Astrocyte (in vitro differentiated cells and primary cell): Measurements from ENCODE around the gene ARSG. TPM values are rescaled to one million over a fixed set of nuclear protein-coding genes. Genes with fewer than 3 reads are reported as not detected.

Experiments
- DNase-seq: peaks from one replicate; pipeline ENCODE4 v3.0.0-alpha.2; 2010; ENCODE audit warnings: low read depth
- FAIRE-seq: peaks from 2 replicates; lab custom pipeline; 2011; peaks lifted over from hg19 to GRCh38; lab: Jason Lieb, UNC
- H2AFZ ChIP-seq: 2 replicates; pipeline ENCODE4 v1.6.0; 2012; ENCODE audit warnings: low read depth, low read length, inconsistent platforms
- H3K27ac ChIP-seq: 2 replicates; pipeline ENCODE4 v1.5.1; 2011; ENCODE audit warnings: low read depth, low read length, inconsistent platforms
- H3K27me3 ChIP-seq: 2 replicates; pipeline ENCODE4 v1.6.0; 2011; ENCODE audit warnings: low read length, inconsistent platforms; ENCODE audit not compliant: insufficient read depth
- H3K36me3 ChIP-seq: 2 replicates; pipeline ENCODE4 v1.5.1; 2011; ENCODE audit warnings: low read length, inconsistent platforms; ENCODE audit not compliant: insufficient read depth
- H3K4me1 ChIP-seq: 2 replicates; pipeline ENCODE4 v1.5.1; 2011; ENCODE audit warnings: low read length, inconsistent platforms; ENCODE audit not compliant: insufficient read depth
- H3K4me2 ChIP-seq: 2 replicates; pipeline ENCODE4 v1.6.0; 2012; ENCODE audit warnings: low read length, inconsistent platforms
- H3K4me3 ChIP-seq: 2 replicates; pipeline ENCODE4 v1.5.1; 2011; ENCODE audit warnings: low read depth, mild to moderate bottlenecking, low read length, inconsistent platforms; ENCODE audit not compliant: insufficient read depth
- H3K79me2 ChIP-seq: 2 replicates; pipeline ENCODE4 v1.6.0; 2012; ENCODE audit warnings: mild to moderate bottlenecking, low read length, inconsistent platforms; ENCODE audit not compliant: insufficient read depth
- H3K9ac ChIP-seq: 2 replicates; pipeline ENCODE4 v1.6.0; 2012; ENCODE audit warnings: mild to moderate bottlenecking, low read length, inconsistent platforms
- H3K9me3 ChIP-seq: 2 replicates; pipeline ENCODE4 v1.5.1; 2012; ENCODE audit warnings: low read depth, mild to moderate bottlenecking, low read length, inconsistent platforms; ENCODE audit not compliant: insufficient read depth
- H4K20me1 ChIP-seq: 2 replicates; pipeline ENCODE4 v1.6.0; 2012; ENCODE audit warnings: low read length, inconsistent platforms; ENCODE audit not compliant: insufficient read depth
- H3K27ac Mint-ChIP-seq: one replicate; pipeline ENCODE4 v1.8.0; 2021; ENCODE audit warnings: mild to moderate bottlenecking, mixed read lengths; ENCODE audit not compliant: unreplicated experiment
- H3K27me3 Mint-ChIP-seq: one replicate; pipeline ENCODE4 v1.8.0; 2021; ENCODE audit warnings: low read depth, mixed read lengths; ENCODE audit not compliant: unreplicated experiment
- H3K36me3 Mint-ChIP-seq: one replicate; pipeline ENCODE4 v1.8.0; 2021; ENCODE audit warnings: low read depth, mixed read lengths; ENCODE audit not compliant: unreplicated experiment
- H3K4me1 Mint-ChIP-seq: one replicate; pipeline ENCODE4 v1.8.0; 2021; ENCODE audit warnings: low read depth, mixed read lengths; ENCODE audit not compliant: unreplicated experiment
- H3K4me3 Mint-ChIP-seq: one replicate; pipeline ENCODE4 v1.8.0; 2021; ENCODE audit warnings: mild to moderate bottlenecking, moderate library complexity, mixed read lengths; ENCODE audit not compliant: unreplicated experiment
- H3K9me3 Mint-ChIP-seq: one replicate; pipeline ENCODE4 v1.8.0; 2021; ENCODE audit warnings: mild to moderate bottlenecking, mixed read lengths; ENCODE audit not compliant: unreplicated experiment
- EZH2 ChIP-seq: IDR thresholded peaks from 2 replicates; pipeline ENCODE4 v1.6.1; 2012; ENCODE audit warnings: mild to moderate bottlenecking, low read length, inconsistent platforms; ENCODE audit not compliant: insufficient read depth
- total RNA-seq: library from RNA; stranded (reverse); gene quantifications from 2 replicates; pipeline ENCODE4 v1.2.1, GENCODE V29; 2021
- TF ChIP-seq, protein P1 (sequence below): IDR thresholded peaks from 2 replicates; pipeline ENCODE4 v1.5.1; 2011; ENCODE audit warnings: low read depth, mild to moderate bottlenecking, inconsistent platforms, low read length, moderate library complexity; ENCODE audit not compliant: insufficient read depth

Gene ARSG
- total RNA-seq, 1 donor from 2014 or later, result 2.6 TPM

DNA sequence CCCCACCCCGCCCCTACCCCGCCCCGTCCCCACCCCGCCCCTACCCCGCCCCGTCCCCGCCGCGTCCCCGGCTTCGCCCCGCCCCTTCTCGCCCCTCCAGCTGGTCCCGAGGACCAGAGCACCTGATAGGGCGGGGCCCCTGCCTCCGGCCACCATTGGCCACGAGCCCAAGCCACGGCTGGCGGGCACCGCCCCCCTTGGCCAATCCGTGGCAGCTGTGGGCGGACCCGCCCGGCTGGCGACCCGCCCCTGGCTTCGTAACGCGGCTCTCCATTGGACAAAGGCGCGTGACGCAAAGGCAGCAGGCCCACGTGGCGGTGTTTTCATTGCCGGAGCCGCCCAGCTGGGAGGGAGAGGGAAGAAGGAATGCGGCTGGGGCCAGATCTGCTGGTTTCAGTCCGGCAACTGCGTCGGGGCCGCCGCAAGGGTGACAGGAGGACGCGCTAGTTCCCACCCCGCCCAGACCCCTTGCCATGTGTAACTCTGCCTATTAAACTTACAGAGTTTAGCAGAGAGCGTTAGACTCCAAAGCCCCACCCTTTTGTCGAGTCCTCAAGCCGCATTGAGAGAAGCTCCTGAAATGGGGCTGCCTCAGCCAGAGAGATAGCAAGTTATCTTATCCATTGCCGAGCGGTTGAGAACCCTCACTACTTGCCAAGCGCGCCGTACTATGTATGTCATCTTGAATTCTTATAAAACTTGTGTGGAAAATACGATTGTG lies 166.4 kb downstream of the ARSG start:
- Mint-ChIP-seq H3K4me1 (peaks cover 23% of the 10 kb centered on the region), H3K27ac (peak overlapping the region; percentile 90), H3K27me3 (no peaks in the 10 kb centered on the region), H3K36me3 (peaks cover 4% of the 10 kb centered on the region), H3K4me3 (peak overlapping the region; percentile 87), H3K9me3 (no peaks in the 10 kb centered on the region)
- H3K4me1 ChIP-seq, result peaks cover 19% of the 10 kb centered on the region
- H3K9ac ChIP-seq, result peak overlapping the region; percentile 80
- peak overlapping the region; percentile 94 for H3K4me2 ChIP-seq
- DNase-seq (peak; percentile 93), FAIRE-seq (no peak)
- no peaks in the 10 kb centered on the region for H3K9me3 ChIP-seq
- no peak for TF ChIP-seq EZH2
- TF ChIP-seq, protein P1, sequence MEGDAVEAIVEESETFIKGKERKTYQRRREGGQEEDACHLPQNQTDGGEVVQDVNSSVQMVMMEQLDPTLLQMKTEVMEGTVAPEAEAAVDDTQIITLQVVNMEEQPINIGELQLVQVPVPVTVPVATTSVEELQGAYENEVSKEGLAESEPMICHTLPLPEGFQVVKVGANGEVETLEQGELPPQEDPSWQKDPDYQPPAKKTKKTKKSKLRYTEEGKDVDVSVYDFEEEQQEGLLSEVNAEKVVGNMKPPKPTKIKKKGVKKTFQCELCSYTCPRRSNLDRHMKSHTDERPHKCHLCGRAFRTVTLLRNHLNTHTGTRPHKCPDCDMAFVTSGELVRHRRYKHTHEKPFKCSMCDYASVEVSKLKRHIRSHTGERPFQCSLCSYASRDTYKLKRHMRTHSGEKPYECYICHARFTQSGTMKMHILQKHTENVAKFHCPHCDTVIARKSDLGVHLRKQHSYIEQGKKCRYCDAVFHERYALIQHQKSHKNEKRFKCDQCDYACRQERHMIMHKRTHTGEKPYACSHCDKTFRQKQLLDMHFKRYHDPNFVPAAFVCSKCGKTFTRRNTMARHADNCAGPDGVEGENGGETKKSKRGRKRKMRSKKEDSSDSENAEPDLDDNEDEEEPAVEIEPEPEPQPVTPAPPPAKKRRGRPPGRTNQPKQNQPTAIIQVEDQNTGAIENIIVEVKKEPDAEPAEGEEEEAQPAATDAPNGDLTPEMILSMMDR, result no peak
- peak overlapping the region; percentile 61 for H3K27ac ChIP-seq
- H3K36me3 ChIP-seq, result peaks cover 2% of the 10 kb centered on the region
- H2AFZ ChIP-seq, result peak overlapping the region; percentile 35
- peaks cover 33% of the 10 kb centered on the region for H4K20me1 ChIP-seq
- peaks cover 8% of the 10 kb centered on the region for H3K27me3 ChIP-seq
- H3K79me2 ChIP-seq, result peaks cover 30% of the 10 kb centered on the region
- H3K4me3 ChIP-seq, result peak overlapping the region; percentile 67

DNA sequence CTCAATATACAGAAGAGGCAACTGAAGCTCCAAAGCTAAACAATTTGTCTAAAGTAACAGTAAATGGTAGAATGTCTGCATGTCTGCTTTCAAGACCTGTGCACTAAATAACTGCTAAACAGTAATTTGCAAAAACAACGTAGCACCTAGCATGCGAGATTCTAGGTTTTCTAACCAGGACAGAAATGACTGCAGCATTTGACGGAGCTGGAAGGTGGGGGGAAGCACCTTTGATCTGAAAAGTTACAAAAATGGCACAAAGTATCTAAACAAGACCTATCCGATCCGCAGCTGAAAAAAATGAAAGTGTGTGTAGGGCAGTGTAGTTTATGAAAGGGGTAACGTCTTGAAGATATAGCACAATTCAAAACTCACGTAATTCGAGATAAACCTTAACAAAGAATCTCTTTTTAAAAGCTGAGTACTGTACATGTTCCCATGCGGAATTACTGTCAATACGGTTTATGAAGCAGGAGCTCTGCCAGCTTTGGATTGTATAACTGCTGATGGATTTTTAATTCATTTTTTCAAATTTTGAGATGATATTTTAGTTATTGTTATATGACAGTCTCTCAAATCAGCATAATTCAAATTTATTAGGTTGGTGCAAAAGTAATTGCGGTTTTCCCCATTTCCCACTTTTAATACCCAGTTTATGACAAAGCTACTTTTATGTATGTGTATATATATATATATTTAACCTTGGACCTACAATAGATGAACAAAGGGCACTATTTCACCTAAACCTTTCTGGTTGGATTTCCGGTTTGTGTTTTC lies 167.2 kb downstream of the ARSG start:
- no peaks in the 10 kb centered on the region for H3K36me3 ChIP-seq
- H3K9me3 Mint-ChIP-seq, result no peaks in the 10 kb centered on the region
- H3K27ac Mint-ChIP-seq, result peak overlapping the region; percentile 90
- TF ChIP-seq, protein P1, result no peak
- TF ChIP-seq EZH2, result no peak
- peaks cover 24% of the 10 kb centered on the region for H3K79me2 ChIP-seq
- H3K27me3 Mint-ChIP-seq, result no peaks in the 10 kb centered on the region
- DNase-seq (no peak), FAIRE-seq (no peak)
- H3K4me2 ChIP-seq, result peak overlapping the region; percentile 94
- H3K9ac ChIP-seq, result peak overlapping the region; percentile 80
- H4K20me1 ChIP-seq, result peaks cover 26% of the 10 kb centered on the region
- H3K4me1 Mint-ChIP-seq, result peaks cover 23% of the 10 kb centered on the region
- H3K4me1 ChIP-seq, result peaks cover 19% of the 10 kb centered on the region
- peak overlapping the region; percentile 87 for H3K4me3 Mint-ChIP-seq
- H3K27ac ChIP-seq, result peak overlapping the region; percentile 61
- peaks cover 8% of the 10 kb centered on the region for H3K27me3 ChIP-seq
- peak overlapping the region; percentile 67 for H3K4me3 ChIP-seq
- no peaks in the 10 kb centered on the region for H3K9me3 ChIP-seq
- H3K36me3 Mint-ChIP-seq, result no peaks in the 10 kb centered on the region
- H2AFZ ChIP-seq, result peak overlapping the region; percentile 35
